IMR-90 (cell line): ENCODE results near the gene CR1L. TPM values are rescaled to one million over a fixed set of nuclear protein-coding genes. Genes with fewer than 3 reads are reported as not detected.
"Not testable (repeated sequence)": the region's sequence is repeated elsewhere in the genome, so short reads cannot be mapped to it uniquely, and the experiment has no call there.

Experiments
- ATAC-seq: fragments of 200-7000 bp; cut with Tn5 transposase; 2 replicates; pipeline ENCODE4 v1.9.1; 2020; ENCODE audit warnings: low read depth, mild to moderate bottlenecking, moderate library complexity
- BruUV-seq: library from RNA; stranded (reverse); fragments of 400-500 nt; replicated peaks from 2 replicates; lab custom pipeline; 2021; lab: Mats Ljungman, UMichigan
- CTCF ChIA-PET: fragments of 300-600 bp; formaldehyde crosslinking; extraction: SDS; loops from one replicate; lab custom pipeline; 2021; ENCODE audit warnings: antibody characterized with exemption; lab: Yijun Ruan, JAX
- POLR2A ChIA-PET: fragments of 300-600 bp; sonication (Branson Sonifier 250); formaldehyde crosslinking; loops from one replicate; lab custom pipeline; 2022; ENCODE audit warnings: antibody characterized with exemption; ENCODE audit not compliant: unreplicated experiment; lab: Charles Lee
- DNase-seq: peaks from one replicate; pipeline ENCODE4 v3.0.0; 2013
- H2AFZ ChIP-seq: replicated peaks from 2 replicates; pipeline ENCODE3; 2013; ENCODE audit warnings: low read length, mild to moderate bottlenecking; ENCODE audit not compliant: poor library complexity
- H2AK5ac ChIP-seq: 2 replicates; pipeline ENCODE4 v1.6.1; 2013; ENCODE audit warnings: low read depth, low read length, inconsistent platforms
- H2AK9ac ChIP-seq: replicated peaks from 2 replicates; pipeline ENCODE3; 2013; ENCODE audit warnings: mild to moderate bottlenecking, low read depth, low read length, moderate library complexity; ENCODE audit not compliant: poor library complexity
- H2BK120ac ChIP-seq: 2 replicates; pipeline ENCODE4 v1.6.1; 2013; ENCODE audit warnings: low read depth, low read length, inconsistent platforms
- H2BK15ac ChIP-seq: 3 replicates; pipeline ENCODE4 v1.6.1; 2013; ENCODE audit warnings: low read depth, low read length, inconsistent platforms
- H2BK20ac ChIP-seq: 2 replicates; pipeline ENCODE4 v1.6.1; 2013; ENCODE audit warnings: low read depth, mild to moderate bottlenecking, inconsistent platforms, low read length, moderate library complexity
- H2BK5ac ChIP-seq: 2 replicates; pipeline ENCODE4 v1.6.1; 2013; ENCODE audit warnings: mild to moderate bottlenecking, low read depth, low read length, inconsistent platforms; ENCODE audit not compliant: poor library complexity, severe bottlenecking
- H3K14ac ChIP-seq: replicated peaks from 2 replicates; pipeline ENCODE4 v1.6.1; 2013; ENCODE audit warnings: low read depth, low read length, inconsistent platforms
- H3K18ac ChIP-seq: 2 replicates; pipeline ENCODE4 v1.6.1; 2013; ENCODE audit warnings: low read depth, low read length, control low read depth
- H3K23ac ChIP-seq: 2 replicates; pipeline ENCODE4 v1.6.1; 2013; ENCODE audit warnings: low read depth, low read length, inconsistent platforms
- H3K27ac ChIP-seq: 2 replicates; pipeline ENCODE4 v1.5.1; 2013; ENCODE audit warnings: mild to moderate bottlenecking, control low read depth, low read length; ENCODE audit not compliant: insufficient read depth
- H3K27me3 ChIP-seq: 2 replicates; pipeline ENCODE4 v1.6.1; 2013; ENCODE audit warnings: low read length; ENCODE audit not compliant: control insufficient read depth, insufficient read depth
- H3K36me3 ChIP-seq: 2 replicates; pipeline ENCODE4 v1.6.1; 2013; ENCODE audit warnings: low read length, mixed read lengths; ENCODE audit not compliant: control insufficient read depth, insufficient read depth
- H3K4ac ChIP-seq: 2 replicates; pipeline ENCODE4 v1.6.1; 2013; ENCODE audit warnings: low read depth, low read length, inconsistent platforms
- H3K4me1 ChIP-seq: 2 replicates; pipeline ENCODE4 v1.6.1; 2013; ENCODE audit warnings: low read length, mixed read lengths; ENCODE audit not compliant: control insufficient read depth, insufficient read depth
- H3K4me2 ChIP-seq: 2 replicates; pipeline ENCODE4 v1.6.1; 2013; ENCODE audit warnings: low read depth, mild to moderate bottlenecking, control low read depth, low read length, moderate library complexity
- H3K4me3 ChIP-seq: 2 replicates; pipeline ENCODE4 v1.5.1; 2013; ENCODE audit warnings: low read depth, mild to moderate bottlenecking, control low read depth, low read length, moderate library complexity; ENCODE audit not compliant: insufficient read depth
- H3K56ac ChIP-seq: 2 replicates; pipeline ENCODE4 v1.6.1; 2013; ENCODE audit warnings: low read length, inconsistent platforms; ENCODE audit not compliant: insufficient read depth; ENCODE audit errors: extremely low read depth
- H3K79me1 ChIP-seq, 2 experiments: 2 replicates each; pipeline ENCODE4 v1.6.1; 2013; ENCODE audit warnings: low read length in 2 of 2, inconsistent platforms in 1 of 2, low read depth in 1 of 2
- H3K9ac ChIP-seq: 2 replicates; pipeline ENCODE4 v1.6.1; 2013; ENCODE audit warnings: low read depth, low read length, control low read depth
- H3K9me1 ChIP-seq: 2 replicates; pipeline ENCODE4 v1.6.1; 2013; ENCODE audit warnings: low read length, inconsistent platforms; ENCODE audit not compliant: insufficient read depth
- H3K9me3 ChIP-seq: 2 replicates; pipeline ENCODE4 v1.6.1; 2013; ENCODE audit warnings: low read length; ENCODE audit not compliant: control insufficient read depth, insufficient read depth
- H4K20me1 ChIP-seq: 2 replicates; pipeline ENCODE4 v1.6.1; 2013; ENCODE audit warnings: low read length, inconsistent platforms; ENCODE audit not compliant: insufficient read depth
- H4K5ac ChIP-seq: 2 replicates; pipeline ENCODE4 v1.6.1; 2013; ENCODE audit warnings: mild to moderate bottlenecking, low read depth, low read length, control low read depth
- H4K8ac ChIP-seq, 2 experiments: 2 replicates each; pipeline ENCODE4 v1.6.1; 2013; ENCODE audit warnings: low read depth in 2 of 2, low read length in 2 of 2, control low read depth in 1 of 2, inconsistent platforms in 1 of 2
- H4K91ac ChIP-seq: 2 replicates; pipeline ENCODE4 v1.6.1; 2013; ENCODE audit warnings: low read depth, low read length, inconsistent platforms; ENCODE audit not compliant: insufficient read depth
- CTCF ChIP-seq: conservative IDR thresholded peaks from 2 replicates; pipeline ENCODE4 v1.5.1; 2012; ENCODE audit warnings: mild to moderate bottlenecking, low read depth, low read length, improper control_type of control experiment
- WGBS, 2 experiments: methylation state at CpG; one replicate each; pipeline versions ENCODE4 v1.1.5 to v1.1.7; 2013; ENCODE audit warnings: missing lambda C conversion rate in 2 of 2; ENCODE audit not compliant: insufficient read length in 1 of 2; ENCODE audit errors: extremely low coverage in 2 of 2; 5-methylcytosine and 5-hydroxymethylcytosine counted together
- dilution Hi-C: fragments of 300-500 bp; cut with HindIII; formaldehyde crosslinking; loops from one replicate; pipeline ENCODE4 v1.14.3; 2018; ENCODE audit warnings: low sequenced_read_pairs; ENCODE audit not compliant: unreplicated experiment
- in situ Hi-C: fragments of 300-500 bp; cut with MboI; formaldehyde crosslinking; loops from 3 replicates; pipeline ENCODE4 v1.14.3; 2019; ENCODE audit warnings: low sequenced_read_pairs, inconsistent platforms, mixed read lengths
- intact Hi-C: fragments of 100-400 bp; cut with micrococcal nuclease; formaldehyde crosslinking; loops from 2 replicates; pipeline ENCODE4 v1.10.0; 2022
- polyA plus RNA-seq, 3 experiments: library from polyadenylated mRNA; depleted of rRNA; stranded (reverse); fragments of >200 nt; gene quantifications; 2 replicates each; pipeline ENCODE4 v1.2.3, GENCODE V29; 2012; ENCODE audit warnings: low replicate concordance in 1 of 3
- total RNA-seq: library from RNA; depleted of rRNA; stranded (reverse); fragments of >200 nt; gene quantifications from 2 replicates; pipeline ENCODE4 v1.2.3, GENCODE V29; 2012

The CR1L gene
- total and polyA plus RNA-seq, 2 of the 4 experiments (the other 2 are of a cell fraction) = not detected

GRCh38 chr1:207620543-207620893, 24.4 kb upstream of the CR1L start:
- Histone ChIP-seq H2AFZ (no peak overlapping the region), H3K4me3 (no peak overlapping the region), H3K4me2 (no peak overlapping the region), H2AK9ac (no peak overlapping the region), H4K8ac (no peak overlapping the region), H3K27me3 (no peaks in the 10 kb centered on the region), H3K36me3 (no peaks in the 10 kb centered on the region), H3K9me3 (no peaks in the 10 kb centered on the region), H3K14ac (no peak overlapping the region), H3K9ac (no peak overlapping the region), H2BK5ac (no peak overlapping the region), H3K79me1 (no peaks in the 10 kb centered on the region), H2BK15ac (no peak overlapping the region), H3K56ac (no peak overlapping the region), H3K27ac (no peak overlapping the region), H4K91ac (no peak overlapping the region), H2BK20ac (no peak overlapping the region), H4K5ac (no peak overlapping the region), H2AK5ac (no peak overlapping the region), H3K23ac (no peak overlapping the region), H3K4me1 (no peaks in the 10 kb centered on the region), H4K20me1 (no peaks in the 10 kb centered on the region), H3K4ac (no peak overlapping the region), H3K18ac (no peak overlapping the region), H3K9me1 (no peaks in the 10 kb centered on the region), H2BK120ac (no peak overlapping the region)
- no TSS peak for BruUV-seq
- no peak for ATAC-seq
- in situ Hi-C loops = no loop called here
- CTCF ChIA-PET = interaction anchor here (0.7 to 1.7 kb wide), 8 partner anchors 9 to 1576 kb away, joined by 3 to 8 read pairs (median 4); no protein-coding TSS in a partner anchor
- WGBS, 2 experiments = no CpG with 5 or more reads among the region's 2 CpGs
- TF ChIP-seq CTCF = no peak
- DNase-seq = no peak
- intact Hi-C loops = no loop called here
- POLR2A ChIA-PET = no interaction called here
- dilution Hi-C loops = no loop called here

DNA sequence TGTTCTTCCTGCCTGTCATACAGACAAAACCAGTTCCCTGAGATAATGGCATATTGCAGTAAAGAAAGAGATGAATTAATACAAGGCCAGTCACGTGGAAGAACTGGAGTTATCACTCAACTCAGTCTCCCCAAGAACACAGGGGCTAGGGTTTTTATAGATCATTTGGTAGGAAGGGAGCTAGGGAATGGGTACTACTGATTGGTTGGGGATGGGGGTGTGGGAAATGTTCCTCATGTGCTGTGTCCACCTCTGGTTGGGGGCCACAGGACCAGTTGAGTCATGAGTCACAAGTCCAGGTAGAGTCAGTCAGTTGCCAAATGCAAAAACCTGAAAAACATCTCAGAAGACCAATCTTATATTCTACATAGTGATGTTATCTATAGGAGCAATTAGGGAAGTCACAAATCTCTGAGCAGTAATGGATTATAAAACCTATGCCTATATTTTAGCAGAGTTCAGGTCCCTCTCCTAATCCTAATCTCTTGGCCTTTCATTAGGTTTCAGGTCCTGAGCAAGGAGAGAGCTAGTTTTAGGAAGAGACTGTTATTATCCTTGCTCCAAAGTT, 19.3 kb upstream of the CR1L start:
- H2BK120ac ChIP-seq, H3K18ac ChIP-seq, H4K20me1 ChIP-seq, H4K91ac ChIP-seq, H3K4me3 ChIP-seq, H3K9me1 ChIP-seq, CTCF ChIA-PET, H2BK20ac ChIP-seq, in situ Hi-C loops, POLR2A ChIA-PET, DNase-seq, H4K5ac ChIP-seq, intact Hi-C loops, H3K23ac ChIP-seq, H3K9me3 ChIP-seq, H2BK5ac ChIP-seq, BruUV-seq, ATAC-seq, H3K4me2 ChIP-seq, H2AK9ac ChIP-seq, H3K27ac ChIP-seq, H2AFZ ChIP-seq, H3K79me1 ChIP-seq, H3K14ac ChIP-seq, H3K56ac ChIP-seq, dilution Hi-C loops, H4K8ac ChIP-seq, H3K4ac ChIP-seq, H2BK15ac ChIP-seq, H3K27me3 ChIP-seq, H3K36me3 ChIP-seq, H2AK5ac ChIP-seq, H3K4me1 ChIP-seq, H3K9ac ChIP-seq: not testable (repeated sequence)
- WGBS, 2 experiments = no CpG with 5 or more reads among the region's 1 CpG
